HG02884 (cell line): ENCODE data around the gene L2HGDH.

Experiments
- ATAC-seq: cut with Tn5 transposase; IDR thresholded peaks from one replicate; pipeline ENCODE4 v1.9.1; 2021; ENCODE audit warnings: mild to moderate bottlenecking, moderate library complexity; ENCODE audit not compliant: unreplicated experiment

L2HGDH gene

GRCh38 chr14:50299585-50299984, 12.4 kb downstream of the L2HGDH start:
- ATAC-seq, result no peak

- no peak for ATAC-seq
Observed at GRCh38 chr14:50290306-50290705, 21.7 kb downstream of the L2HGDH start.

- no peak for ATAC-seq
Observed at GRCh38 chr14:50288146-50288545, 23.9 kb downstream of the L2HGDH start.

- no peak for ATAC-seq
Observed at GRCh38 chr14:50285861-50286260, 26.2 kb downstream of the L2HGDH start.

- ATAC-seq, result no peak
Observed at GRCh38 chr14:50272498-50272897, 39.5 kb downstream of the L2HGDH start.

GRCh38 chr14:50270932-50271331, 41.1 kb downstream of the L2HGDH start:
- no peak for ATAC-seq

- ATAC-seq, result no peak
Observed at GRCh38 chr14:50265029-50265428, 47.0 kb downstream of the L2HGDH start.

GRCh38 chr14:50263321-50263720, 48.7 kb downstream of the L2HGDH start:
- no peak for ATAC-seq

- ATAC-seq, result no peak
Observed at GRCh38 chr14:50262865-50263264, 49.2 kb downstream of the L2HGDH start.

GRCh38 chr14:50260511-50260910, 51.5 kb downstream of the L2HGDH start:
- no peak for ATAC-seq

- ATAC-seq, result no peak
Observed at GRCh38 chr14:50260072-50260471, 52.0 kb downstream of the L2HGDH start.

- no peak for ATAC-seq
Observed at GRCh38 chr14:50257732-50258131, 54.3 kb downstream of the L2HGDH start.

GRCh38 chr14:50254248-50254647, 57.8 kb downstream of the L2HGDH start:
- ATAC-seq, result no peak

GRCh38 chr14:50249136-50249775, 62.8 kb downstream of the L2HGDH start:
- no peak for ATAC-seq

GRCh38 chr14:50247245-50247644, 64.8 kb downstream of the L2HGDH start:
- ATAC-seq, result no peak

GRCh38 chr14:50242566-50243310, 69.3 kb downstream of the L2HGDH start:
- ATAC-seq, result no peak

GRCh38 chr14:50242096-50242495, 69.9 kb downstream of the L2HGDH start:
- no peak for ATAC-seq

GRCh38 chr14:50237427-50237826, 74.6 kb downstream of the L2HGDH start:
- ATAC-seq, result no peak

GRCh38 chr14:50233951-50234250, 78.1 kb downstream of the L2HGDH start:
- no peak for ATAC-seq

GRCh38 chr14:50233166-50233950, 78.7 kb downstream of the L2HGDH start:
- no peak for ATAC-seq

- ATAC-seq, result no peak
Observed at GRCh38 chr14:50232276-50232642, 79.8 kb downstream of the L2HGDH start.
